GM20431 (cell line): ENCODE measurements around the gene NUDT21.
"Not testable (repeated sequence)": the region's sequence is repeated elsewhere in the genome, so short reads cannot be mapped to it uniquely, and the experiment has no call there.

Experiments used
- in situ Hi-C: fragments of 300-500 bp; cut with MseI, MboI; formaldehyde crosslinking; loops from one replicate; pipeline ENCODE4 v1.15.0; 2020; ENCODE audit warnings: low sequenced_read_pairs; ENCODE audit not compliant: unreplicated experiment

NUDT21 gene

DNA sequence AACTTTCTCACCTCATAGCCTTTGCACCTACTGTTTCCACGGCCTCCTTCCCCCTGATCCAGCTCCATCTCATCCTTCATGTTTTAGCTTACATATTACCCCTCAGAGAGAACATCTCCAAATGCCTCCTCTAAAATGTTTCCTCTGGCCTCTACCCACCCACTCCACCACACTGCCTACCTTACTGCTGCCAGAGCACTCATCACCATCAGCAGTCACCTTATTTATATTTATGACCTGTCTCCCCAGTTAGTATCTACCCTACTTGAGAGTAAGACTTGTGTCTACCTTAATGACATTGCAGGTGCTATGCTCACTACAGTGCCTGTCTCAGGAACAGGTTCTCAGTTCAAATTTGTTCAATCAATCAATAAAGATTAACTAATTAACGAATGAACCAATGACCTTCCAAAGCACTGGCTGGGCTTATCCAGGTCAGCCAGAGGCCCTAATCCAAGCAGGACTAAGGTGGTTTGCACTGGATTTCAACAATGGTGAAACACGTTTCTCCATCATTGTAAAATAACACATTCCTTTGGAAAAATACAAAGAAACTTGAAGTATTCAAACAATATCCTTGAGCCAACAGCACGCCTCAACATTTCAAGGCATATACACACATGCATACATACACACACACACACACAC lies 66.9 kb downstream of the NUDT21 start:
- in situ Hi-C loops, result no loop called here

GRCh38 chr16:56382901-56383355 lies 68.2 kb downstream of the NUDT21 start:
- in situ Hi-C loops, result no loop called here

DNA sequence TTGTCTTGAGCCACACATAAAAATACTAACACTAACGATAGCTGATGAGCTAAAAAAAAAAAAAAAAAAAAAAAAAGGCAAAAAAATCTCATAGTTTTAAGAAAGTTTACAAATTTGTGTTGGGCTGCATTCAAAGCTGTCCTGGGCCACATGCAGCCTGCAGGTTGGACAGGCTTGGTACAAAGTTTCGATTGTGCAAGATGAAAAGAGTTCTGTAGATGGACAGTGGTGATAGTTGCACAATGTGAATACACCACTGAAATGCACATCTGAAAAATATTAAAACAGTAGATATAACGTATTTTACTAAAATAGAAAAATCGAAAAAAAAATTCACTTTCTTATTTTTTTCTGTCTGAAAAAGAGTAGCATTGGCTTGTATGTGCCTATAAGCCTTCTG lies 68.7 kb downstream of the NUDT21 start:
- in situ Hi-C loops, result no loop called here

- in situ Hi-C loops, result not testable (repeated sequence)
These were observed 70.2 kb downstream of the NUDT21 start for GRCh38 chr16:56380778-56381485.
